KMS-11 (cell line): ENCODE measurements around the gene NTRK2.

Experiments
- H2AFZ ChIP-seq: fragments of 200-600 bp; sonication (generic); 2 replicates; pipeline ENCODE4 v1.6.1; 2016; ENCODE audit warnings: antibody characterized with exemption, mixed run types, low read depth
- H3K27ac ChIP-seq: fragments of 200-600 bp; sonication (generic); 2 replicates; pipeline ENCODE4 v1.6.1; 2016; ENCODE audit warnings: mild to moderate bottlenecking, mixed run types
- H3K27me3 ChIP-seq: fragments of 200-600 bp; sonication (generic); 2 replicates; pipeline ENCODE4 v1.6.1; 2017; ENCODE audit warnings: mild to moderate bottlenecking, low read depth, mixed run types, moderate library complexity; ENCODE audit not compliant: insufficient read depth
- H3K36me3 ChIP-seq: fragments of 200-600 bp; sonication (generic); 2 replicates; pipeline ENCODE4 v1.6.1; 2017; ENCODE audit warnings: mild to moderate bottlenecking, mixed run types; ENCODE audit not compliant: insufficient read depth
- H3K4me1 ChIP-seq: fragments of 200-600 bp; sonication (generic); 2 replicates; pipeline ENCODE4 v1.6.1; 2016; ENCODE audit warnings: mild to moderate bottlenecking, low read depth, mixed run types; ENCODE audit not compliant: poor library complexity, severe bottlenecking
- H3K4me2 ChIP-seq: fragments of 200-600 bp; sonication (generic); 2 replicates; pipeline ENCODE4 v1.7.0; 2016; ENCODE audit warnings: mild to moderate bottlenecking, mixed run types
- H3K4me3 ChIP-seq: fragments of 200-600 bp; sonication (generic); IDR thresholded peaks from 2 replicates; pipeline ENCODE4 v1.6.1; 2017; ENCODE audit warnings: low read depth, low read length, mixed read lengths; ENCODE audit not compliant: insufficient read depth
- H3K79me2 ChIP-seq: fragments of 200-600 bp; sonication (generic); 2 replicates; pipeline ENCODE4 v1.6.1; 2016; ENCODE audit warnings: low read depth, mixed run types; ENCODE audit not compliant: insufficient read depth
- H3K9ac ChIP-seq: fragments of 200-600 bp; sonication (generic); 2 replicates; pipeline ENCODE4 v1.6.1; 2016; ENCODE audit warnings: mild to moderate bottlenecking, mixed run types
- H4K20me1 ChIP-seq: fragments of 200-600 bp; sonication (generic); 2 replicates; pipeline ENCODE4 v1.6.1; 2016; ENCODE audit warnings: mild to moderate bottlenecking, mixed run types; ENCODE audit not compliant: insufficient read depth
- CTCF ChIP-seq: fragments of 200-600 bp; sonication (generic); conservative IDR thresholded peaks from 2 replicates; pipeline ENCODE4 v1.6.1; 2017; ENCODE audit warnings: low read depth, mild to moderate bottlenecking, antibody characterized with exemption, low read length, moderate library complexity, mixed read lengths

The NTRK2 gene

GRCh38 chr9:84990850-84991513 is 321.5 kb downstream of the NTRK2 start:
- TF ChIP-seq CTCF, result no peak
- H2AFZ ChIP-seq, result no peak overlapping the region
- H3K27ac ChIP-seq, result no peak overlapping the region
- H3K79me2 ChIP-seq, result no peaks in the 10 kb centered on the region
- no peak overlapping the region for H3K4me3 ChIP-seq
- H3K9ac ChIP-seq, result no peak overlapping the region
- H3K27me3 ChIP-seq, result no peaks in the 10 kb centered on the region
- H3K36me3 ChIP-seq, result no peaks in the 10 kb centered on the region
- H4K20me1 ChIP-seq, result no peaks in the 10 kb centered on the region
- H3K4me2 ChIP-seq, result no peak overlapping the region
- no peaks in the 10 kb centered on the region for H3K4me1 ChIP-seq

DNA sequence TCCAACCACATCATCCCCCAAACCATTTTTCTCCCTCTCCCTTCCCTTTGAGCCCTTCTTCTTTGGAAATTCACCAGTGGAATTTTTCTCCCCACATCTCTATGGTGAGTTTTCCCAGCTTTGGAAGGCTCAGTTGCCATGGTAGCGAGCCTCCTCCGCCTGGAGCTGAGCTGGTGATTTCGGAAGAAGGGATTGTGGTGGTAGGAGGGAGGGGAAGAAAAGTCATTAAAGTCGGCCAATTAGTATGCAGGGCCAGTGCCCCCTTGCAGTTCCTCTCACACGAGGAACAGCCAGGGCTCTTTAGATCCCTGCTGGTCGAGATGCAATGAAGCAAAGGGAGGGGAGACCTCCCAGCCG is 322.0 kb downstream of the NTRK2 start:
- Histone ChIP-seq H3K27ac (no peak overlapping the region), H3K27me3 (no peaks in the 10 kb centered on the region), H3K4me3 (no peak overlapping the region), H4K20me1 (no peaks in the 10 kb centered on the region), H3K36me3 (no peaks in the 10 kb centered on the region), H3K9ac (no peak overlapping the region), H3K4me1 (no peaks in the 10 kb centered on the region), H3K4me2 (no peak overlapping the region), H3K79me2 (no peaks in the 10 kb centered on the region), H2AFZ (no peak overlapping the region)
- no peak for TF ChIP-seq CTCF

DNA sequence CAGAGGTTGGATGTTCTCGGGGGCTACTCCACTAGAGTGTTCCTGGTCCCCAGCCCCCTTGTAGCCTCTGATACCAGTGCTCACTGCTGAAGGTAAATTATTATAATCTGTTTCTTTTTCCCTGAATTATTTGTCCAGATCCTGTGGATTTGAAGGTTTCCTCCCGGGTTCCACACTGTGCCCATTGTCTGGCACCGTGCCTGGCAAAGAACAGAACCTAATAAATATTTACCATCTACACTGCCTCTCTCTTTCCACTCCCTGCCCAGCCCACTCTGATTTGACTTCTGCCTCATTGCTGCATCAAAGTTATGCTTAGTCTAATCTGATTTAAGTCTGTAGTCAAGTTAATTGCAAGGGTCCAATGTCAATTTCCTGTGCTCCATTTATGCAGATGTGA is 322.9 kb downstream of the NTRK2 start:
- H3K9ac ChIP-seq, result no peak overlapping the region
- no peaks in the 10 kb centered on the region for H4K20me1 ChIP-seq
- H3K27me3 ChIP-seq, result no peaks in the 10 kb centered on the region
- H3K4me2 ChIP-seq, result no peak overlapping the region
- H3K27ac ChIP-seq, result no peak overlapping the region
- H3K4me1 ChIP-seq, result no peaks in the 10 kb centered on the region
- no peak overlapping the region for H3K4me3 ChIP-seq
- H2AFZ ChIP-seq, result no peak overlapping the region
- no peaks in the 10 kb centered on the region for H3K79me2 ChIP-seq
- no peak for TF ChIP-seq CTCF
- H3K36me3 ChIP-seq, result no peaks in the 10 kb centered on the region

DNA sequence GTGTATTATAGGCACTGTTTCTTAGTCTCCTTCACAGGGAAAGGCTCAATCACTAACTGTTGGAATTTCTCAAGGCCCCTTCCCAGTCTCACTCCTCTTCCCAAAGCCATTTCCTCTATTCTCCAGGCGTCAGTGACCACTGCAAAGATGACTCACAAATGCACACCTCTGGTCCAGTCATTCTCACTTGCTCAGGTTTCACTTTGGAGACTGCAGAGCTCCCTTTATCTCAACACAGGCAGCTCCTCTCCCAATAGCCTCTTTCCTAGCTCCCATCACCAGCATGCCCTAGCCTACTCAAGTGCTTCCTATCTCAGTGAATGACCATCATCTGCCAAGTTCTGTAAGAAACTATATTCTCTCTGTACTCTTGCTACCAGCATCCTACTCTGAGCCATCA is 323.6 kb downstream of the NTRK2 start:
- Histone ChIP-seq H3K79me2 (no peaks in the 10 kb centered on the region), H3K4me2 (no peak overlapping the region), H3K4me3 (no peak overlapping the region), H3K27ac (no peak overlapping the region), H4K20me1 (no peaks in the 10 kb centered on the region), H2AFZ (no peak overlapping the region), H3K9ac (no peak overlapping the region), H3K36me3 (no peaks in the 10 kb centered on the region), H3K27me3 (no peaks in the 10 kb centered on the region), H3K4me1 (no peaks in the 10 kb centered on the region)
- TF ChIP-seq CTCF, result no peak

DNA sequence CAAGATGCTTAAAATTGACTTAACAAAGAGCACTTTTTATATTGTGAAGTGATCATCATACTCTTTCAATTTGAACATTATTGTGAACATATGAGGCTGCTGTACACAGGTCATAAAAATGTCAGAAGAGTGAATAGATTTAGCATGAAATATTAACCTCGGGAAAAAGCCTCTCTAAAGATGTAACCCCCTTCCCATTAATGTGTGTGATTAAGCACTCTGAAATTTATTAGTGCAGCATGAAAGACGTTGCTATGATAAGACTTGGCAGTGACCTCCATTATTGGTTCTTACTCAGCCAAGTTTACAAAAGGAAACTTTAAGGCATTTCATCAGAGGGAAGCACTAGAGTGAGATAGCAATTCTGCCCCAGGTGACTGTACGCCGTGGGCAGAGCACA is 326.5 kb downstream of the NTRK2 start:
- no peaks in the 10 kb centered on the region for H3K27me3 ChIP-seq
- H3K9ac ChIP-seq, result no peak overlapping the region
- H3K4me1 ChIP-seq, result no peaks in the 10 kb centered on the region
- no peaks in the 10 kb centered on the region for H3K79me2 ChIP-seq
- H3K4me2 ChIP-seq, result no peak overlapping the region
- H3K36me3 ChIP-seq, result no peaks in the 10 kb centered on the region
- H3K27ac ChIP-seq, result no peak overlapping the region
- H3K4me3 ChIP-seq, result no peak overlapping the region
- H4K20me1 ChIP-seq, result no peaks in the 10 kb centered on the region
- TF ChIP-seq CTCF, result no peak
- H2AFZ ChIP-seq, result no peak overlapping the region
